HL-60 (cell line): Measurements from ENCODE around the gene ATAD3C.
"Not testable (repeated sequence)": the region's sequence is repeated elsewhere in the genome, so short reads cannot be mapped to it uniquely, and the experiment has no call there.

Source experiments
- DNase-seq, 2 experiments: peaks; one replicate each; pipeline ENCODE4 v3.0.0-alpha.2; 2010 to 2020; ENCODE audit warnings: low read depth in 1 of 2, low spot score in 1 of 2
- H3K27ac ChIP-seq: fragments of 250-450 bp; sonication (Bioruptor Pico); replicated peaks from 2 replicates; pipeline ENCODE4 v1.5.1; 2020; ENCODE audit warnings: mild to moderate bottlenecking, moderate library complexity
- H3K27me3 ChIP-seq: fragments of 250-450 bp; sonication (Bioruptor Pico); 2 replicates; pipeline ENCODE4 v1.5.1; 2021; ENCODE audit warnings: mild to moderate bottlenecking, moderate library complexity; ENCODE audit not compliant: insufficient read depth, poor library complexity, severe bottlenecking
- H3K4me3 ChIP-seq: replicated peaks from 2 replicates; pipeline ENCODE4 v1.5.1; 2011; ENCODE audit warnings: mild to moderate bottlenecking, control low read depth, low read length; ENCODE audit not compliant: insufficient read depth
- GABPA ChIP-seq: IDR thresholded peaks from 2 replicates; pipeline ENCODE4 v1.6.1; 2012; ENCODE audit warnings: low read depth
- POLR2AphosphoS5 ChIP-seq: IDR thresholded peaks from 2 replicates; pipeline ENCODE4 v1.6.1; 2012; ENCODE audit warnings: low read depth
- REST ChIP-seq: IDR thresholded peaks from 2 replicates; pipeline ENCODE4 v1.6.1; 2012; ENCODE audit warnings: low read depth; ENCODE audit not compliant: insufficient replicate concordance
- SPI1 ChIP-seq: IDR thresholded peaks from 2 replicates; pipeline ENCODE4 v1.6.1; 2012; ENCODE audit warnings: low read depth, mild to moderate bottlenecking, borderline replicate concordance
- TF ChIP-seq, protein P1 (sequence below): IDR thresholded peaks from one replicate; pipeline ENCODE4 v1.5.1; 2011; ENCODE audit warnings: low read length, control low read depth, inconsistent platforms; ENCODE audit not compliant: insufficient read depth

The ATAD3C gene

DNA sequence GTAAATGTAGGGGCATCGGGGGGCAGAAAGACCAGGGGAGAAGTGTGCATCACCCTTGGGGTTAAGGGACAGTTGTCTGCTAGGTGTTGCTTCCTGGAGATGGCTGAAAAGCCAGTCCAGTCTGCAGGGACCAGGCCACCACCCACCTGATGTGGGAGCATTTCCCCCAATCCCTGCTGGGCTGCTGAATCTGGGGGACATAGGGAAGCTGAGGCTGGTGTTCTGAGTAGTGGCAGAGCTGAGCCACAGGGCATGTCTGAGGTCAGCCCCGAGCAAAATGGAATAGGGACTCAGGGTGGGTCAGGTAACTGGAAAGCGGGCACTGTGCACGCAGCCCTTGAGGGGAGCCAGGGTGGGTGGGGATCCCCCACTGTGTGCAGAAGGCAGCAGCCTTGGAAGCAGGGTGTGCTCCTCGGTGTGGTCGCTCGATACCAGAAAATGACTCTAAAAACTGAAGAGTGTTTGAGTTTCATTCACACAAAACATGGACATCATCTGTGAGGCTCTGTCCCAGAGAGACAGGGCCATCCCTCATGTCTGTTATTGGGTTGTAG, 48.0 kb upstream of the ATAD3C start:
- H3K4me3 ChIP-seq, result no peak overlapping the region
- H3K27ac ChIP-seq, result no peak overlapping the region
- H3K27me3 ChIP-seq, result no peaks in the 10 kb centered on the region
- TF ChIP-seq, protein P1, sequence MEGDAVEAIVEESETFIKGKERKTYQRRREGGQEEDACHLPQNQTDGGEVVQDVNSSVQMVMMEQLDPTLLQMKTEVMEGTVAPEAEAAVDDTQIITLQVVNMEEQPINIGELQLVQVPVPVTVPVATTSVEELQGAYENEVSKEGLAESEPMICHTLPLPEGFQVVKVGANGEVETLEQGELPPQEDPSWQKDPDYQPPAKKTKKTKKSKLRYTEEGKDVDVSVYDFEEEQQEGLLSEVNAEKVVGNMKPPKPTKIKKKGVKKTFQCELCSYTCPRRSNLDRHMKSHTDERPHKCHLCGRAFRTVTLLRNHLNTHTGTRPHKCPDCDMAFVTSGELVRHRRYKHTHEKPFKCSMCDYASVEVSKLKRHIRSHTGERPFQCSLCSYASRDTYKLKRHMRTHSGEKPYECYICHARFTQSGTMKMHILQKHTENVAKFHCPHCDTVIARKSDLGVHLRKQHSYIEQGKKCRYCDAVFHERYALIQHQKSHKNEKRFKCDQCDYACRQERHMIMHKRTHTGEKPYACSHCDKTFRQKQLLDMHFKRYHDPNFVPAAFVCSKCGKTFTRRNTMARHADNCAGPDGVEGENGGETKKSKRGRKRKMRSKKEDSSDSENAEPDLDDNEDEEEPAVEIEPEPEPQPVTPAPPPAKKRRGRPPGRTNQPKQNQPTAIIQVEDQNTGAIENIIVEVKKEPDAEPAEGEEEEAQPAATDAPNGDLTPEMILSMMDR, result no peak
- TF ChIP-seq POLR2AphosphoS5, result peak; percentile 68
- DNase-seq, result no peak

DNA sequence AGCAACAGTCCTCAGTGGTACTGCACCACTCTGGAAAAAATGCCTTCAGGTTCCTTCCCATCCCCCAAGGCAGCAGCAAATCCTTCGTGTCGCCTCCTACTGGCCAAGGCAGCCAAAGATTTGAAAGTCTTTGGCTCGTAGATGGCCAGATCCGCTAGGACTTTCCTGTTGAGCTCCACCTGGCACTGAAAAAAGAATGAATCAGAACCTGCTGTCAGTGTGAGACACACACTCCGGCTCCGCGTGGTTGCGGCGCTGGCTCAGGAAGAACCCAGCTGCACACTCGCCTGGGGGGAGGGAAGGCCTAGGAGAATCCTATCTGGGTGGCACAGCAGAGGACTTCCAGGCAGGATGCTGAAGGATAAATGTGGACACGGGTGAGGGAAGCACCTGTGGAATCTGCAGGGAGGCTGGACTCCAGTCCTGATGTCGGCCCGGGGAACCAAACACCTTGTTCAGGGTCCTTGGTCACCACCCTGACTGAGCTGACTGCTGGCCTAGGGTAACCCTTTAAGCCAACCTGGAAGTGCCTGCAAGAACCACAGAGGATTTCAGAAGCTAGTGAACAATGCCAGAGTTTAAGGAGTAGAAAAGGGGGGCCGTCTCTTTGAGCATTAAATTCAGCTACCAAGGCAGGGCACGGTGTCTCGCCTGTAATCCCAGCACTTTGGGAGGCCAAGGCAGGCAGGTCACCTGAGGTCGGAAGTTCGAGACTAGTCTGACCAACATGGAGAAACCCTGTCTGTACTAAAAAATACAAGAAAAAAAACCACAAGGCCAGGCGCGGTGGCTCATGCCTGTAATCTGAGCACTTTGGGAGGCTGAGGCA, 47.2 kb upstream of the ATAD3C start:
- DNase-seq, result peak in 1 of 2 experiments; percentile 59
- TF ChIP-seq REST (no peak), SPI1 (no peak), POLR2AphosphoS5 (peak; percentile 10; the same call in 1 of the 2 replicates), GABPA (no peak)
- TF ChIP-seq, protein P1, result peak; percentile 63
- no peaks in the 10 kb centered on the region for H3K27me3 ChIP-seq
- H3K4me3 ChIP-seq, result no peak overlapping the region
- no peak overlapping the region for H3K27ac ChIP-seq

DNA sequence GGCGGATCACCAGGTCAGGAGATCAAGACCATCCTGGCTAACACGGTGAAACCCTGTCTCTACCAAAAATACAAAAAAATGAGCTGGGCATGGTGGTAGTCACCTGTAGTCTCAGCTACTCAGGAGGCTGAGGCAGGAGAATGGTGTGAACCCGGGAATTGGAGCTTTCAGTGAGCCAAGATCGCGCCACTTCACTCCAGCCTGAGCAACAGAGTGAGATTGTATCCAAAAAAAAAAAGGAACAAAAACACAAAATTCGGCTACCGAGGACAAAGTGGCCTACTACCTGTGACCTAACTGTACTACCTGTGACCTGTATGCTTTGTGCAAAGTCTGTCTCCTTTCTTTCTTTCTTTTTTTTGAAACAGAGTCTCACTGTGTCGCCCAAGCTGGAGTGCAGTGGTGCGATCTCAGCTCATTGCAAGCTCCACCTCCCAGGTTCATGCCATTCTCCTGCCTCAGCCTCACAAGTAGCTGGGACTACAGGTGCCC, 46.5 kb upstream of the ATAD3C start:
- H3K27ac ChIP-seq, H3K4me3 ChIP-seq, DNase-seq, H3K27me3 ChIP-seq: not testable (repeated sequence)

- Histone ChIP-seq H3K27ac (no peak overlapping the region), H3K4me3 (no peak overlapping the region), H3K27me3 (no peaks in the 10 kb centered on the region)
- TF ChIP-seq, protein P1, result no peak
- no peak; the same call in 1 of the 2 replicates for TF ChIP-seq POLR2AphosphoS5
- TF ChIP-seq GABPA, result no peak
- no peak for TF ChIP-seq REST
- no peak for TF ChIP-seq SPI1
- DNase-seq, result no peak
Observed at GRCh38 chr1:1403653-1404052, 45.8 kb upstream of the ATAD3C start.
